GM13977 (cell line): ENCODE data around the gene CREB3L2.
"Not testable (repeated sequence)": the region's sequence is repeated elsewhere in the genome, so short reads cannot be mapped to it uniquely, and the experiment has no call there.

ENCODE experiments used
- DNase-seq: peaks from one replicate; pipeline ENCODE4 v3.0.0; 2012; ENCODE audit warnings: low spot score
- in situ Hi-C: fragments of 300-500 bp; cut with MboI; formaldehyde crosslinking; loops from one replicate; pipeline ENCODE4 v1.12.0; 2022; ENCODE audit warnings: low sequenced_read_pairs, low pct_unique_long_range_greater_than_20kb, mixed read lengths, inconsistent platforms; ENCODE audit not compliant: unreplicated experiment
- TF ChIP-seq, protein P1 (sequence below): IDR thresholded peaks from 2 replicates; pipeline ENCODE4 v1.5.1; 2012; ENCODE audit warnings: mild to moderate bottlenecking, control low read depth; ENCODE audit not compliant: insufficient read depth; ENCODE audit errors: extremely low read depth, missing control alignments

The CREB3L2 gene, protein sequence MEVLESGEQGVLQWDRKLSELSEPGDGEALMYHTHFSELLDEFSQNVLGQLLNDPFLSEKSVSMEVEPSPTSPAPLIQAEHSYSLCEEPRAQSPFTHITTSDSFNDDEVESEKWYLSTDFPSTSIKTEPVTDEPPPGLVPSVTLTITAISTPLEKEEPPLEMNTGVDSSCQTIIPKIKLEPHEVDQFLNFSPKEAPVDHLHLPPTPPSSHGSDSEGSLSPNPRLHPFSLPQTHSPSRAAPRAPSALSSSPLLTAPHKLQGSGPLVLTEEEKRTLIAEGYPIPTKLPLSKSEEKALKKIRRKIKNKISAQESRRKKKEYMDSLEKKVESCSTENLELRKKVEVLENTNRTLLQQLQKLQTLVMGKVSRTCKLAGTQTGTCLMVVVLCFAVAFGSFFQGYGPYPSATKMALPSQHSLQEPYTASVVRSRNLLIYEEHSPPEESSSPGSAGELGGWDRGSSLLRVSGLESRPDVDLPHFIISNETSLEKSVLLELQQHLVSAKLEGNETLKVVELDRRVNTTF

DNA sequence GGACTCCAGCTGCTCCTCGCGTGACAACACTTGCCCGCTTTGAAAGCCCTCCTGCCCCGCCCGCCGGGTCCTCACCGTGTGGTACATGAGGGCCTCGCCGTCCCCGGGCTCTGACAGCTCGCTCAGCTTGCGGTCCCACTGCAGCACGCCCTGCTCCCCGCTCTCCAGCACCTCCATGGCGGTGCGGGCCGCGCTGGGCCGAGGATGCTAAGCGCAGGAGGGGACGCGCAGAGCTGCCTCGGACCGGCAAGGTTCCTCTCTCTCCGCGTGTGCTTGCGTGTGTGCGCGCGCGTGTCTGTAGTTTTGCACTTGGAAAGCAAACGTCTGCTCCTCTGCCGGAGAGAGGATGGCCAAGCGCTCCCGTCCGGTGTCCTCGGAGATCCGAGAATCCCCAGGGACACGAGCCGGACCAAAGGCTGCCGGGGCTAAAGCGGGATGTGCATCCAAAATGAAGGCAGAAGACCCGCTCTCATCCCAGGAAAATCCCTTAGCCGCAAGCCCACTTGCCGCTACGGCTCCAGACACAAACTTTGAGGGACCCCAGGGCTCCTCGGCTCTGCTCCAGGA lies at the start of gene CREB3L2:
Gene CREB3L2, minus strand, starts transcription at position 558 of the 567 bp plus-strand sequence. Its CDS starts 381 bp downstream, at position 177.
- no peak for DNase-seq
- TF ChIP-seq, protein P1, sequence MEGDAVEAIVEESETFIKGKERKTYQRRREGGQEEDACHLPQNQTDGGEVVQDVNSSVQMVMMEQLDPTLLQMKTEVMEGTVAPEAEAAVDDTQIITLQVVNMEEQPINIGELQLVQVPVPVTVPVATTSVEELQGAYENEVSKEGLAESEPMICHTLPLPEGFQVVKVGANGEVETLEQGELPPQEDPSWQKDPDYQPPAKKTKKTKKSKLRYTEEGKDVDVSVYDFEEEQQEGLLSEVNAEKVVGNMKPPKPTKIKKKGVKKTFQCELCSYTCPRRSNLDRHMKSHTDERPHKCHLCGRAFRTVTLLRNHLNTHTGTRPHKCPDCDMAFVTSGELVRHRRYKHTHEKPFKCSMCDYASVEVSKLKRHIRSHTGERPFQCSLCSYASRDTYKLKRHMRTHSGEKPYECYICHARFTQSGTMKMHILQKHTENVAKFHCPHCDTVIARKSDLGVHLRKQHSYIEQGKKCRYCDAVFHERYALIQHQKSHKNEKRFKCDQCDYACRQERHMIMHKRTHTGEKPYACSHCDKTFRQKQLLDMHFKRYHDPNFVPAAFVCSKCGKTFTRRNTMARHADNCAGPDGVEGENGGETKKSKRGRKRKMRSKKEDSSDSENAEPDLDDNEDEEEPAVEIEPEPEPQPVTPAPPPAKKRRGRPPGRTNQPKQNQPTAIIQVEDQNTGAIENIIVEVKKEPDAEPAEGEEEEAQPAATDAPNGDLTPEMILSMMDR = no peak
- in situ Hi-C loops = loop anchor here (10.0 kb wide), 1 partner anchor 347 kb away; no protein-coding TSS in a partner anchor

DNA sequence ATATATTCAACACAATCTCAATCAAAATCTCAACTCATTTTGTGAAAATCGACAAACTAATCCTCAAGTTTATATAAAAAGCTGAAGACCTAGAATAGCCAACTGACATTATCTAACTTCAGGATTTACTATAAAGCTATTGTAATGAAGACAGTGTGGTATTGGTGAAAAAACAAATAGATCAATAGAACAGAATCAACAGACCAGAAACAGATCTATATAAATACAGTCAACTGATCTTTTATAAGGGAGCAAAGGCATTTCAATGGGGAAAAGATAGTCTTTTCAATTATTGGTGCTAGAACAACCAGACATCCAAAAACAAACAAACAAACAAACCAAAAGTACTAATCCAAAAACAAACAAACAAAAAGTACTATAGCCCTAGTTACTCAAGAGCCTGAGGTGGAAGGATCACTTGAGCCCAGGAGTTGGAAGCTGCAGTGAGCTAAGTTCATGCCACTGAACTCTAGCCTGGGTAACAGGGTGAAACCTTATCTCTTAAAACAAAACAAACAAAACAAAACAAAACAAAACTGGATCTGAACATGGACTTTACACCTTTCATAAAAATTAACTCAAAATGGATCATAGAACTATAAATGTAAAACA lies 47.7 kb upstream of the CREB3L2 start:
- no peak for DNase-seq
- in situ Hi-C loops = no loop called here
- TF ChIP-seq, protein P1 = no peak

DNA sequence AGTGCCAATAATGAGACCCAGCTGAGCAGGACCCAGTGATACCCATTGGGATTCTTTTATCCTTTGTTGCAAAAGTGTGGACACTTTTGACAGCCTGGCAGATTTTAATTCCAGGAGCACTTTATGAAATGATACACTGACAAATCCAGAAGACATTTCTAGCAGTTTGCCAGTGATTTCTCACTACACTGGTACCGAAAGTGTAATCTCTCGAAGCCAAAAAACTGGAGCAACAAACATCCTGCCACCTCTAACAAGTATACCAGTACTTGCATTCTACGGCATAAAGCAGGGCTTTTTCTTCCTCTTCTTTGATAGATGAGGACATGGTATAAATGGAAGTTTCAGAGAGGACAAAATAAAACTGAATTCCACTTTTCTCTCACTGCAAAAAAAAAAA lies 46.0 kb upstream of the CREB3L2 start:
- in situ Hi-C loops = no loop called here
- no peak for DNase-seq

DNA sequence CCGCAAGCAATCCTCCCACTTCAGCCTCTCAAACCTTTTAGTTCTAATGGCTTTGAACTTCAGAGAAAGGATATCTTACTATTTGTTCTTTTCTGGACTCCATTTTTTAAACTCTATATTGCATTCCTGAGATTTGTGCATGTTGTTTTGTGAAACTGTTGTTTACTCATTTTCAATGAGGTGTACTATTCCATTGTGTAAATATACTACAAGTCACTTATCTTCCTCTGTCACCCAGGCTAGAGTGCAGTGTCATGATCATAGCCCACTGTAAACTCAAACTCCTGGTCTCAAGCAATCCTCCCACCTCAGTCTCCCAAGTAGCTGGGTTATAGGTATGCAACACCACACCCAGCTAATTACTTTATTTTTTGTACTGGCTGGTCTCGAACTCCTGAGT lies 43.0 kb upstream of the CREB3L2 start:
- TF ChIP-seq, protein P1 = no peak
- in situ Hi-C loops = no loop called here
- DNase-seq = no peak

More for the DNA sequence above, 46.0 kb upstream of the CREB3L2 start:
- TF ChIP-seq, protein P1 = no peak

DNA sequence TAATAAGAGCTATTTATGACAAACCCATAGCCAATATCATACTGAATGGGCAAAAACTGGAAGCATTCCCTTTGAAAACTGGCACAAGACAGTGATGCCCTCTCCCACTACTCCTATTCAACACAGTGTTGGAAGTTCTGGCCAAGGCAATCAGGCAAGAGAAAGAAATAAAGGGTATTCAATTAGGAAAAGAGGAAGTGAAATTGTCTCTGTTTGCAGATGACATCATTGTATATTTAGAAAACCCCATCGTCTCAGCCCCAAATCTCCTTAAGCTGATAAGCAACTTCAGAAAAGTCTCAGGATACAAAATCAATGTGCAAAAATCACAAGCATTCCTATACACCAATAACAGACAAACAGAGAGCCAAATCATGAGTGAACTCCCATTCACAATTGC lies 38.2 kb upstream of the CREB3L2 start:
- in situ Hi-C loops, DNase-seq: not testable (repeated sequence)

DNA sequence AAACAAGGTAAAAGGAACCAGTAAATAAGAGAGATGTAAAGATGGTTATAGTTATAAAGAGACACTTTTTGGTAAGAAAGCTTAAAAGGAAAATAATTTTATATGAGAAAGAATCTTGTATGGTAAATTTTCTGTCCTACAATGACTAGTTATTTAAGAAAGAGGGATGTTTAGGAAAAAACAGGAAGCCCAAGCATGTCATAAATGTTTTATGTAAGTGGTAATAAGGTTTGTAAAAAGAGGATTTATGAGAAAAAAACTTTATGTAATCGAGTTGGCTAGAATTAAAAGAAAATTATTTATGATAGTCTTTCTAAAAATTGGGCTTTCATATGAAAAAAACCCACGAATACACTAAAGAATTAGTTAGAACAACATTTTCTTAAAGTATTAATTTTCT lies 34.2 kb upstream of the CREB3L2 start:
- TF ChIP-seq, protein P1 = no peak
- in situ Hi-C loops = no loop called here
- no peak for DNase-seq
